IMR-90 (cell line): ENCODE results near the gene LDHAL6B. TPM values are rescaled to one million over a fixed set of nuclear protein-coding genes. Genes with fewer than 3 reads are reported as not detected.

ENCODE experiments used
- ATAC-seq: fragments of 200-7000 bp; cut with Tn5 transposase; 2 replicates; pipeline ENCODE4 v1.9.1; 2020; ENCODE audit warnings: low read depth, mild to moderate bottlenecking, moderate library complexity
- BruUV-seq: library from RNA; stranded (reverse); fragments of 400-500 nt; replicated peaks from 2 replicates; lab custom pipeline; 2021; lab: Mats Ljungman, UMichigan
- CTCF ChIA-PET: fragments of 300-600 bp; formaldehyde crosslinking; extraction: SDS; loops from one replicate; lab custom pipeline; 2021; ENCODE audit warnings: antibody characterized with exemption; lab: Yijun Ruan, JAX
- POLR2A ChIA-PET: fragments of 300-600 bp; sonication (Branson Sonifier 250); formaldehyde crosslinking; loops from one replicate; lab custom pipeline; 2022; ENCODE audit warnings: antibody characterized with exemption; ENCODE audit not compliant: unreplicated experiment; lab: Charles Lee
- DNase-seq: peaks from one replicate; pipeline ENCODE4 v3.0.0; 2013
- H2AFZ ChIP-seq: replicated peaks from 2 replicates; pipeline ENCODE3; 2013; ENCODE audit warnings: low read length, mild to moderate bottlenecking; ENCODE audit not compliant: poor library complexity
- H2AK5ac ChIP-seq: 2 replicates; pipeline ENCODE4 v1.6.1; 2013; ENCODE audit warnings: low read depth, low read length, inconsistent platforms
- H2AK9ac ChIP-seq: replicated peaks from 2 replicates; pipeline ENCODE3; 2013; ENCODE audit warnings: mild to moderate bottlenecking, low read depth, low read length, moderate library complexity; ENCODE audit not compliant: poor library complexity
- H2BK120ac ChIP-seq: 2 replicates; pipeline ENCODE4 v1.6.1; 2013; ENCODE audit warnings: low read depth, low read length, inconsistent platforms
- H2BK15ac ChIP-seq: 3 replicates; pipeline ENCODE4 v1.6.1; 2013; ENCODE audit warnings: low read depth, low read length, inconsistent platforms
- H2BK20ac ChIP-seq: 2 replicates; pipeline ENCODE4 v1.6.1; 2013; ENCODE audit warnings: low read depth, mild to moderate bottlenecking, inconsistent platforms, low read length, moderate library complexity
- H2BK5ac ChIP-seq: 2 replicates; pipeline ENCODE4 v1.6.1; 2013; ENCODE audit warnings: mild to moderate bottlenecking, low read depth, low read length, inconsistent platforms; ENCODE audit not compliant: poor library complexity, severe bottlenecking
- H3K14ac ChIP-seq: replicated peaks from 2 replicates; pipeline ENCODE4 v1.6.1; 2013; ENCODE audit warnings: low read depth, low read length, inconsistent platforms
- H3K18ac ChIP-seq: 2 replicates; pipeline ENCODE4 v1.6.1; 2013; ENCODE audit warnings: low read depth, low read length, control low read depth
- H3K23ac ChIP-seq: 2 replicates; pipeline ENCODE4 v1.6.1; 2013; ENCODE audit warnings: low read depth, low read length, inconsistent platforms
- H3K27ac ChIP-seq: 2 replicates; pipeline ENCODE4 v1.5.1; 2013; ENCODE audit warnings: mild to moderate bottlenecking, control low read depth, low read length; ENCODE audit not compliant: insufficient read depth
- H3K27me3 ChIP-seq: 2 replicates; pipeline ENCODE4 v1.6.1; 2013; ENCODE audit warnings: low read length; ENCODE audit not compliant: control insufficient read depth, insufficient read depth
- H3K36me3 ChIP-seq: 2 replicates; pipeline ENCODE4 v1.6.1; 2013; ENCODE audit warnings: low read length, mixed read lengths; ENCODE audit not compliant: control insufficient read depth, insufficient read depth
- H3K4ac ChIP-seq: 2 replicates; pipeline ENCODE4 v1.6.1; 2013; ENCODE audit warnings: low read depth, low read length, inconsistent platforms
- H3K4me1 ChIP-seq: 2 replicates; pipeline ENCODE4 v1.6.1; 2013; ENCODE audit warnings: low read length, mixed read lengths; ENCODE audit not compliant: control insufficient read depth, insufficient read depth
- H3K4me2 ChIP-seq: 2 replicates; pipeline ENCODE4 v1.6.1; 2013; ENCODE audit warnings: low read depth, mild to moderate bottlenecking, control low read depth, low read length, moderate library complexity
- H3K4me3 ChIP-seq: 2 replicates; pipeline ENCODE4 v1.5.1; 2013; ENCODE audit warnings: low read depth, mild to moderate bottlenecking, control low read depth, low read length, moderate library complexity; ENCODE audit not compliant: insufficient read depth
- H3K56ac ChIP-seq: 2 replicates; pipeline ENCODE4 v1.6.1; 2013; ENCODE audit warnings: low read length, inconsistent platforms; ENCODE audit not compliant: insufficient read depth; ENCODE audit errors: extremely low read depth
- H3K79me1 ChIP-seq, 2 experiments: 2 replicates each; pipeline ENCODE4 v1.6.1; 2013; ENCODE audit warnings: low read length in 2 of 2, inconsistent platforms in 1 of 2, low read depth in 1 of 2
- H3K9ac ChIP-seq: 2 replicates; pipeline ENCODE4 v1.6.1; 2013; ENCODE audit warnings: low read depth, low read length, control low read depth
- H3K9me1 ChIP-seq: 2 replicates; pipeline ENCODE4 v1.6.1; 2013; ENCODE audit warnings: low read length, inconsistent platforms; ENCODE audit not compliant: insufficient read depth
- H3K9me3 ChIP-seq: 2 replicates; pipeline ENCODE4 v1.6.1; 2013; ENCODE audit warnings: low read length; ENCODE audit not compliant: control insufficient read depth, insufficient read depth
- H4K20me1 ChIP-seq: 2 replicates; pipeline ENCODE4 v1.6.1; 2013; ENCODE audit warnings: low read length, inconsistent platforms; ENCODE audit not compliant: insufficient read depth
- H4K5ac ChIP-seq: 2 replicates; pipeline ENCODE4 v1.6.1; 2013; ENCODE audit warnings: mild to moderate bottlenecking, low read depth, low read length, control low read depth
- H4K8ac ChIP-seq, 2 experiments: 2 replicates each; pipeline ENCODE4 v1.6.1; 2013; ENCODE audit warnings: low read depth in 2 of 2, low read length in 2 of 2, control low read depth in 1 of 2, inconsistent platforms in 1 of 2
- H4K91ac ChIP-seq: 2 replicates; pipeline ENCODE4 v1.6.1; 2013; ENCODE audit warnings: low read depth, low read length, inconsistent platforms; ENCODE audit not compliant: insufficient read depth
- BHLHE40 ChIP-seq: fragments of 150-350 bp; IDR thresholded peaks from 2 replicates; pipeline ENCODE4 v1.6.1; 2016; ENCODE audit warnings: mild to moderate bottlenecking, low read depth, low read length
- CEBPB ChIP-seq: IDR thresholded peaks from 2 replicates; pipeline ENCODE4 v1.6.1; 2012; ENCODE audit warnings: low read depth, low read length, improper control_type of control experiment
- CHD1 ChIP-seq: IDR thresholded peaks from 2 replicates; pipeline ENCODE4 v1.6.1; 2012; ENCODE audit warnings: low read depth, low read length, improper control_type of control experiment
- MAFK ChIP-seq: IDR thresholded peaks from 2 replicates; pipeline ENCODE4 v1.6.1; 2012; ENCODE audit warnings: low read depth, low read length, improper control_type of control experiment
- MAZ ChIP-seq: IDR thresholded peaks from 2 replicates; pipeline ENCODE4 v1.6.1; 2012; ENCODE audit warnings: low read depth, mild to moderate bottlenecking, low read length, improper control_type of control experiment, moderate library complexity, borderline replicate concordance
- MXI1 ChIP-seq: IDR thresholded peaks from 2 replicates; pipeline ENCODE4 v1.6.1; 2012; ENCODE audit warnings: low read depth, mild to moderate bottlenecking, low read length, moderate library complexity, borderline replicate concordance
- NFE2L2 ChIP-seq: fragments of 150-350 bp; IDR thresholded peaks from 2 replicates; pipeline ENCODE4 v1.6.1; 2016; ENCODE audit warnings: low read depth, mild to moderate bottlenecking, low read length
- POLR2A ChIP-seq: IDR thresholded peaks from 2 replicates; pipeline ENCODE4 v1.6.1; 2012; ENCODE audit warnings: mild to moderate bottlenecking, low read depth, low read length
- RAD21 ChIP-seq: IDR thresholded peaks from 2 replicates; pipeline ENCODE4 v1.6.1; 2012; ENCODE audit warnings: low read length, improper control_type of control experiment
- SMC3 ChIP-seq: fragments of 150-350 bp; IDR thresholded peaks from 2 replicates; pipeline ENCODE4 v1.6.1; 2016; ENCODE audit warnings: low read depth, mild to moderate bottlenecking, antibody characterized with exemption, low read length, moderate library complexity
- WGBS, 2 experiments: methylation state at CpG; one replicate each; pipeline versions ENCODE4 v1.1.5 to v1.1.7; 2013; ENCODE audit warnings: missing lambda C conversion rate in 2 of 2; ENCODE audit not compliant: insufficient read length in 1 of 2; ENCODE audit errors: extremely low coverage in 2 of 2; 5-methylcytosine and 5-hydroxymethylcytosine counted together
- dilution Hi-C: fragments of 300-500 bp; cut with HindIII; formaldehyde crosslinking; loops from one replicate; pipeline ENCODE4 v1.14.3; 2018; ENCODE audit warnings: low sequenced_read_pairs; ENCODE audit not compliant: unreplicated experiment
- in situ Hi-C: fragments of 300-500 bp; cut with MboI; formaldehyde crosslinking; loops from 3 replicates; pipeline ENCODE4 v1.14.3; 2019; ENCODE audit warnings: low sequenced_read_pairs, inconsistent platforms, mixed read lengths
- intact Hi-C: fragments of 100-400 bp; cut with micrococcal nuclease; formaldehyde crosslinking; loops from 2 replicates; pipeline ENCODE4 v1.10.0; 2022
- polyA plus RNA-seq, 3 experiments: library from polyadenylated mRNA; depleted of rRNA; stranded (reverse); fragments of >200 nt; gene quantifications; 2 replicates each; pipeline ENCODE4 v1.2.3, GENCODE V29; 2012; ENCODE audit warnings: low replicate concordance in 1 of 3
- total RNA-seq: library from RNA; depleted of rRNA; stranded (reverse); fragments of >200 nt; gene quantifications from 2 replicates; pipeline ENCODE4 v1.2.3, GENCODE V29; 2012
- TF ChIP-seq, protein P1 (sequence below): fragments of 150-350 bp; IDR thresholded peaks from 2 replicates; pipeline ENCODE4 v1.6.1; 2016; ENCODE audit warnings: low read depth, mild to moderate bottlenecking, low read length, moderate library complexity, borderline replicate concordance
- TF ChIP-seq, protein P2 (sequence below): conservative IDR thresholded peaks from 2 replicates; pipeline ENCODE4 v1.5.1; 2012; ENCODE audit warnings: mild to moderate bottlenecking, low read depth, low read length, improper control_type of control experiment

Gene LDHAL6B
- total and polyA plus RNA-seq, 2 of the 4 experiments (the other 2 are of a cell fraction), result not detected

DNA sequence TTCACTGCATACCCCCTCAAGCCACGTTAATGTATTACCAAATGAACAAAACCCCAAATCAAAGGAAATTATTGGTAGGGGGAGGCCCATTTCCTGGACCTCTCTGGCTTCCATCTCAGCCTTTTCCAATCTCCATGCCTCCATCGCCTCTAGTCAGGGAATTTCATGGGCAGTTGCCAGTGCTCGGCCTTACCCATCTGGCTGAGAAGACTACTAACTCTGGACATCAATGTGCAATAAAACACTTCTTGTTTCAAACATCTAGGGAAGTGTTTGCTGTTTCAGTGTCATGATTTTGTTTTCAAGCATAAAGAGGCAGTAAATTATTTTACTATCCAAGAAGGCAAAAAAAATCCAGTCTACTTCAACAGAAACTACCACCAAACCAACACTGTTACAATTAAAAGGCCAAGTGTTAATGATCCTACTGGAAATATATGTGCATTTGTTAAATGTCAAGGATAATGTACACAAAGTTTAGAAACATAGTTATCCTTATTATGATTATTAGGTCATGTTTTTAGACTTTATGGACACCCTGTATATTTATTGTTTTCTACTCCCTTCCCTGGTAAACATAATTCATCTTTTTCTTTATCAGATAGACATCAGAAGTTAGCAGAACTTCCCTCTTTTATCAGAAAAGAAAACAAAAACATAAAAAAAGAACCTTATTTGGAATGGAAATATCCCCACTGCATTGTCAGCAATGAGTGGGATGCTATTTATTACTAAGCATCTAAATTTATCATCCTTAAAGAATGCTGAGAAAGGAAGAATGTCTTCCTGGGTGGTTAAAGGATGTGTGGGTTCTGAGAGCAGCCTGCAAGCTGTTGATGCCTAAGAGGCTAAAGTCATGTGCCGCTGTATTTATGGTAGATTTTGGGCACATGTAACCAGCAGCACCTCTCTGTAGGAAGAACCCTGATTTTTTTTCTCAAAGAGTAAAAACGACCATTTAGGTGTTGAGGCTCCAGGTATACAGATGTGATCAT is 15.2 kb downstream of the LDHAL6B start:
- peak overlapping the region; percentile 55; the same call in 1 of the 2 replicates for H2BK20ac ChIP-seq
- H2BK5ac ChIP-seq, result peak overlapping the region; percentile 64
- H4K91ac ChIP-seq, result peak overlapping the region; percentile 64
- POLR2A ChIA-PET, result no interaction called here
- in situ Hi-C loops (no loop called here), dilution Hi-C loops (no loop called here), intact Hi-C loops (loop anchor here (5.0 kb wide), 1 partner anchor 45 kb away; no protein-coding TSS in a partner anchor)
- H3K9me1 ChIP-seq, result peaks cover 14% of the 10 kb centered on the region
- H4K20me1 ChIP-seq, result no peaks in the 10 kb centered on the region
- H2BK120ac ChIP-seq, result peak overlapping the region; percentile 80
- no peaks in the 10 kb centered on the region for H3K27me3 ChIP-seq
- peak overlapping the region; percentile 37; the same call in 1 of the 2 replicates for H3K23ac ChIP-seq
- peak overlapping the region; percentile 81 for H3K4ac ChIP-seq
- WGBS, 2 experiments, result 40% methylated on average over 1 of the region's 5 CpGs; no CpG with 5 or more reads in 1 of the 2 experiments
- peaks cover 16% of the 10 kb centered on the region for H3K36me3 ChIP-seq
- no peaks in the 10 kb centered on the region for H3K9me3 ChIP-seq
- no peak overlapping the region for H3K4me3 ChIP-seq
- H2AK9ac ChIP-seq, result no peak overlapping the region
- no peak overlapping the region; the same call in 1 of the 2 replicates for H3K56ac ChIP-seq
- peak overlapping the region; percentile 17; the same call in 1 of the 2 replicates for H3K27ac ChIP-seq
- peaks cover 5 to 10% of the 10 kb centered on the region in 2 experiments; a peak in 2 of 4 replicates for H3K79me1 ChIP-seq
- H3K4me1 ChIP-seq, result no peaks in the 10 kb centered on the region; the same call in 1 of the 2 replicates
- H4K8ac ChIP-seq, result peak overlapping the region; percentile 53 to 62; a peak in 3 of 4 replicates
- H3K4me2 ChIP-seq, result no peak overlapping the region
- no peak overlapping the region for H2AFZ ChIP-seq
- ATAC-seq, result peak; percentile 98
- H2BK15ac ChIP-seq, result peak overlapping the region; percentile 67; the same call in 1 of the 3 replicates
- peak; percentile 83 for DNase-seq
- peak overlapping the region; percentile 34; the same call in 1 of the 2 replicates for H3K18ac ChIP-seq
- H3K9ac ChIP-seq, result no peak overlapping the region
- H3K14ac ChIP-seq, result peak overlapping the region; percentile 53
- BruUV-seq, result no TSS peak
- H2AK5ac ChIP-seq, result peak overlapping the region; percentile 33; the same call in 1 of the 2 replicates
- H4K5ac ChIP-seq, result no peak overlapping the region
- CTCF ChIA-PET, result interaction anchor here (1.0 kb wide), 1 partner anchor 25 kb away, joined by 6 read pairs; no protein-coding TSS in a partner anchor
- no peak for TF ChIP-seq SMC3
- peak; percentile 78 for TF ChIP-seq MAFK
- TF ChIP-seq, protein P1, sequence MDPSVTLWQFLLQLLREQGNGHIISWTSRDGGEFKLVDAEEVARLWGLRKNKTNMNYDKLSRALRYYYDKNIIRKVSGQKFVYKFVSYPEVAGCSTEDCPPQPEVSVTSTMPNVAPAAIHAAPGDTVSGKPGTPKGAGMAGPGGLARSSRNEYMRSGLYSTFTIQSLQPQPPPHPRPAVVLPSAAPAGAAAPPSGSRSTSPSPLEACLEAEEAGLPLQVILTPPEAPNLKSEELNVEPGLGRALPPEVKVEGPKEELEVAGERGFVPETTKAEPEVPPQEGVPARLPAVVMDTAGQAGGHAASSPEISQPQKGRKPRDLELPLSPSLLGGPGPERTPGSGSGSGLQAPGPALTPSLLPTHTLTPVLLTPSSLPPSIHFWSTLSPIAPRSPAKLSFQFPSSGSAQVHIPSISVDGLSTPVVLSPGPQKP, result no peak
- peak; percentile 95 for TF ChIP-seq BHLHE40
- TF ChIP-seq RAD21, result no peak
- no peak for TF ChIP-seq CHD1
- TF ChIP-seq NFE2L2, result no peak
- peak; percentile 69; the same call in 1 of the 2 replicates for TF ChIP-seq MXI1
- no peak for TF ChIP-seq CEBPB
- TF ChIP-seq MAZ, result no peak
- TF ChIP-seq POLR2A, result no peak
- TF ChIP-seq, protein P2, sequence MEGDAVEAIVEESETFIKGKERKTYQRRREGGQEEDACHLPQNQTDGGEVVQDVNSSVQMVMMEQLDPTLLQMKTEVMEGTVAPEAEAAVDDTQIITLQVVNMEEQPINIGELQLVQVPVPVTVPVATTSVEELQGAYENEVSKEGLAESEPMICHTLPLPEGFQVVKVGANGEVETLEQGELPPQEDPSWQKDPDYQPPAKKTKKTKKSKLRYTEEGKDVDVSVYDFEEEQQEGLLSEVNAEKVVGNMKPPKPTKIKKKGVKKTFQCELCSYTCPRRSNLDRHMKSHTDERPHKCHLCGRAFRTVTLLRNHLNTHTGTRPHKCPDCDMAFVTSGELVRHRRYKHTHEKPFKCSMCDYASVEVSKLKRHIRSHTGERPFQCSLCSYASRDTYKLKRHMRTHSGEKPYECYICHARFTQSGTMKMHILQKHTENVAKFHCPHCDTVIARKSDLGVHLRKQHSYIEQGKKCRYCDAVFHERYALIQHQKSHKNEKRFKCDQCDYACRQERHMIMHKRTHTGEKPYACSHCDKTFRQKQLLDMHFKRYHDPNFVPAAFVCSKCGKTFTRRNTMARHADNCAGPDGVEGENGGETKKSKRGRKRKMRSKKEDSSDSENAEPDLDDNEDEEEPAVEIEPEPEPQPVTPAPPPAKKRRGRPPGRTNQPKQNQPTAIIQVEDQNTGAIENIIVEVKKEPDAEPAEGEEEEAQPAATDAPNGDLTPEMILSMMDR, result no peak
